HG03442 (cell line): ENCODE measurements around the gene RINT1.
"Not testable (repeated sequence)": the region's sequence is repeated elsewhere in the genome, so short reads cannot be mapped to it uniquely, and the experiment has no call there.

ENCODE experiments used
- ATAC-seq: cut with Tn5 transposase; IDR thresholded peaks from one replicate; pipeline ENCODE4 v1.9.1; 2021; ENCODE audit warnings: mild to moderate bottlenecking, moderate library complexity; ENCODE audit not compliant: unreplicated experiment

The RINT1 gene

GRCh38 chr7:105531792-105532671, at the start of gene RINT1:
Gene RINT1 (plus strand): TSS chr7:105532201. CDS start chr7:105532316, 115 bp downstream.
- ATAC-seq: peak; percentile 97

- ATAC-seq: no peak
These were observed 44.1 kb upstream of the RINT1 start for GRCh38 chr7:105487579-105488571.

- no peak for ATAC-seq
These were observed 42.6 kb upstream of the RINT1 start for GRCh38 chr7:105489409-105489808.

GRCh38 chr7:105493196-105493922, 38.6 kb upstream of the RINT1 start:
- ATAC-seq: no peak

GRCh38 chr7:105493923-105494315, 38.1 kb upstream of the RINT1 start:
- no peak for ATAC-seq

- ATAC-seq: no peak
These were observed 35.5 kb upstream of the RINT1 start for GRCh38 chr7:105496521-105496920.

GRCh38 chr7:105497016-105497415, 35.0 kb upstream of the RINT1 start:
- ATAC-seq: no peak

GRCh38 chr7:105502173-105502572, 29.8 kb upstream of the RINT1 start:
- no peak for ATAC-seq

- ATAC-seq: no peak
These were observed 19.6 kb upstream of the RINT1 start for GRCh38 chr7:105512415-105512814.

GRCh38 chr7:105512926-105513526, 19.0 kb upstream of the RINT1 start:
- no peak for ATAC-seq

GRCh38 chr7:105515610-105516009, 16.4 kb upstream of the RINT1 start:
- not testable (repeated sequence) for ATAC-seq

- no peak for ATAC-seq
These were observed 12.6 kb upstream of the RINT1 start for GRCh38 chr7:105519353-105519752.

- ATAC-seq: not testable (repeated sequence)
These were observed 11.4 kb upstream of the RINT1 start for GRCh38 chr7:105520620-105521019.

- ATAC-seq: peak; percentile 47
These were observed 10.8 kb upstream of the RINT1 start for GRCh38 chr7:105521027-105521716.

- peak; percentile 77 for ATAC-seq
These were observed 10.1 kb upstream of the RINT1 start, which contains the start of gene PUS7 for GRCh38 chr7:105521717-105522463. Gene PUS7 (minus strand): TSS chr7:105522271. CDS start chr7:105508512, 13,759 bp downstream.

GRCh38 chr7:105524423-105524822, 7.6 kb upstream of the RINT1 start:
- not testable (repeated sequence) for ATAC-seq

- ATAC-seq: no peak
These were observed 7.2 kb upstream of the RINT1 start for GRCh38 chr7:105524840-105525239.

- ATAC-seq: not testable (repeated sequence)
These were observed 4.3 kb upstream of the RINT1 start for GRCh38 chr7:105527737-105528136.

GRCh38 chr7:105530126-105530525, 1.9 kb upstream of the RINT1 start:
- no peak for ATAC-seq
